ENCODE results near the gene KIAA0408.
"Not testable (repeated sequence)": the region's sequence is repeated elsewhere in the genome, so short reads cannot be mapped to it uniquely, and the experiment has no call there.

KIAA0408 gene

GRCh38 chr6:127415096-127415495 lies 44.1 kb downstream of the KIAA0408 start:
- no peak for DNase-seq (ENCODE audit: low spot score)
- no peak for TF ChIP-seq CTCF (IDR thresholded peaks at IDR 0.05; ENCODE audit: extremely low read depth, missing control alignments)

GRCh38 chr6:127413123-127413522 lies 46.1 kb downstream of the KIAA0408 start:
- not testable (repeated sequence) for DNase-seq (ENCODE audit: low spot score)

GRCh38 chr6:127412016-127412415 lies 47.2 kb downstream of the KIAA0408 start:
- not testable (repeated sequence) for DNase-seq (ENCODE audit: low spot score)

Measured in GM20000 (cell line).